Loucy (cell line): ENCODE data around the gene TRIM13.

Source experiments
- EZH2phosphoT487 ChIP-seq: fragments of 200-600 bp; IDR thresholded peaks from 2 replicates; pipeline ENCODE4 v1.6.1; 2018; ENCODE audit warnings: antibody characterized with exemption, mild to moderate bottlenecking, moderate library complexity, borderline replicate concordance
- TF ChIP-seq, protein P1 (sequence below): fragments of 200-600 bp; sonication (generic); conservative IDR thresholded peaks from 2 replicates; pipeline ENCODE4 v1.5.1; 2014; ENCODE audit warnings: mild to moderate bottlenecking, antibody characterized with exemption, low read length

DNA sequence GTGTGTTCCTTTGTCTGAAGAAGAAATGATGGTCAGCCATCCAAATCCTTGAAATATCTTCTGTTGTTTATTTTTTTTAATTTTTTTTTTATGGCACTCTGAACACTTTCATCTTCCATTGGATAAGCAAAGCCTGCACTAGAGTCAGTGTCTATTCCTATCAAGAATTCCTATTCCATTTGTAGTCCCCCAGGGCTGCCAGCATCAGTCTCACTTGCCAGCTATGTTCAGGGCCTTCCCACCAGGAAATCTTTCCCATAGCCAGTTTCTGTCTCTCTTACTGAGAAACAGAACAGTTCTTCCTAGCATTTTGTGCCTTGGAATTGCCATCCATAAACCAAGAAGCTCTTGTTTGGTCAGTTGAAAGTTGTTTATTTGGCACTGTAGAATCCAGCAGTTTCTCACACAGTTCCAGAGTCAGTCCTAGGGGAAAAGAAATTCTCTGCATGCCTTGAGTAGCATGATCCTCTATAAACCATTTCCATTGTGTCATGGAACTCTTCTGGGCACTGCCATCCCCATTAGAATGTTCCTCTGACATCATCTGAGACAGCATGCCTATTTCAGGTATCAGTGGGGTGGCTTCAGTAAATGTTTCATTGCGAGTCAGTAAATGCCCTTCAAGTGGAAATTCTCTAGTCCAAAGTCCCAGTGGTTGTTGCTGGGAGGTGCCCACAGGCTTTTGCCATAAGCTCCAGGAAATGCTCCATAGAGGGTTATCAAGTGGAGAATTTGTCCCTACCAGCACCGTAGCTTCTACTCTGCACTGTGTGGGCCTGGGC lies 42.0 kb upstream of the TRIM13 start:
- TF ChIP-seq, protein P1, sequence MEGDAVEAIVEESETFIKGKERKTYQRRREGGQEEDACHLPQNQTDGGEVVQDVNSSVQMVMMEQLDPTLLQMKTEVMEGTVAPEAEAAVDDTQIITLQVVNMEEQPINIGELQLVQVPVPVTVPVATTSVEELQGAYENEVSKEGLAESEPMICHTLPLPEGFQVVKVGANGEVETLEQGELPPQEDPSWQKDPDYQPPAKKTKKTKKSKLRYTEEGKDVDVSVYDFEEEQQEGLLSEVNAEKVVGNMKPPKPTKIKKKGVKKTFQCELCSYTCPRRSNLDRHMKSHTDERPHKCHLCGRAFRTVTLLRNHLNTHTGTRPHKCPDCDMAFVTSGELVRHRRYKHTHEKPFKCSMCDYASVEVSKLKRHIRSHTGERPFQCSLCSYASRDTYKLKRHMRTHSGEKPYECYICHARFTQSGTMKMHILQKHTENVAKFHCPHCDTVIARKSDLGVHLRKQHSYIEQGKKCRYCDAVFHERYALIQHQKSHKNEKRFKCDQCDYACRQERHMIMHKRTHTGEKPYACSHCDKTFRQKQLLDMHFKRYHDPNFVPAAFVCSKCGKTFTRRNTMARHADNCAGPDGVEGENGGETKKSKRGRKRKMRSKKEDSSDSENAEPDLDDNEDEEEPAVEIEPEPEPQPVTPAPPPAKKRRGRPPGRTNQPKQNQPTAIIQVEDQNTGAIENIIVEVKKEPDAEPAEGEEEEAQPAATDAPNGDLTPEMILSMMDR, result no peak
- no peak for TF ChIP-seq EZH2phosphoT487
